Activated T-helper 17 cell treated with anti-CD3 and anti-CD28 coated beads, Interleukin-2, amount 50 U/mL, for 72 hours (primary cell): ENCODE measurements around the gene ESPN. TPM values are rescaled to one million over a fixed set of nuclear protein-coding genes. Genes with fewer than 3 reads are reported as not detected.

ENCODE experiments used
- ATAC-seq: fragments of 150-1000 bp; cut with Tn5 transposase; replicated peaks from 2 replicates; pipeline ENCODE4 v1.10.0; 2021; ENCODE audit warnings: mild to moderate bottlenecking, moderate library complexity
- H3K27ac Mint-ChIP-seq: one replicate; pipeline ENCODE4 v1.8.0; 2022; ENCODE audit warnings: mixed read lengths
- H3K27me3 Mint-ChIP-seq: one replicate; pipeline ENCODE4 v1.8.0; 2022; ENCODE audit warnings: mixed read lengths
- H3K36me3 Mint-ChIP-seq: one replicate; pipeline ENCODE4 v1.8.0; 2022; ENCODE audit warnings: low read depth, mild to moderate bottlenecking, mixed read lengths
- H3K4me1 Mint-ChIP-seq: one replicate; pipeline ENCODE4 v1.8.0; 2022; ENCODE audit warnings: mixed read lengths
- H3K4me3 Mint-ChIP-seq: one replicate; pipeline ENCODE4 v1.8.0; 2022; ENCODE audit warnings: mild to moderate bottlenecking, mixed read lengths
- H3K9me3 Mint-ChIP-seq: one replicate; pipeline ENCODE4 v1.8.0; 2022; ENCODE audit warnings: mixed read lengths
- total RNA-seq, 2 donors: library from RNA; stranded (reverse); gene quantifications; one replicate each; pipeline ENCODE4 v1.2.3, GENCODE V29; 2022

ESPN gene
- total RNA-seq, 2 donors from 2014 or later: 0.71 to 3.5 TPM

DNA sequence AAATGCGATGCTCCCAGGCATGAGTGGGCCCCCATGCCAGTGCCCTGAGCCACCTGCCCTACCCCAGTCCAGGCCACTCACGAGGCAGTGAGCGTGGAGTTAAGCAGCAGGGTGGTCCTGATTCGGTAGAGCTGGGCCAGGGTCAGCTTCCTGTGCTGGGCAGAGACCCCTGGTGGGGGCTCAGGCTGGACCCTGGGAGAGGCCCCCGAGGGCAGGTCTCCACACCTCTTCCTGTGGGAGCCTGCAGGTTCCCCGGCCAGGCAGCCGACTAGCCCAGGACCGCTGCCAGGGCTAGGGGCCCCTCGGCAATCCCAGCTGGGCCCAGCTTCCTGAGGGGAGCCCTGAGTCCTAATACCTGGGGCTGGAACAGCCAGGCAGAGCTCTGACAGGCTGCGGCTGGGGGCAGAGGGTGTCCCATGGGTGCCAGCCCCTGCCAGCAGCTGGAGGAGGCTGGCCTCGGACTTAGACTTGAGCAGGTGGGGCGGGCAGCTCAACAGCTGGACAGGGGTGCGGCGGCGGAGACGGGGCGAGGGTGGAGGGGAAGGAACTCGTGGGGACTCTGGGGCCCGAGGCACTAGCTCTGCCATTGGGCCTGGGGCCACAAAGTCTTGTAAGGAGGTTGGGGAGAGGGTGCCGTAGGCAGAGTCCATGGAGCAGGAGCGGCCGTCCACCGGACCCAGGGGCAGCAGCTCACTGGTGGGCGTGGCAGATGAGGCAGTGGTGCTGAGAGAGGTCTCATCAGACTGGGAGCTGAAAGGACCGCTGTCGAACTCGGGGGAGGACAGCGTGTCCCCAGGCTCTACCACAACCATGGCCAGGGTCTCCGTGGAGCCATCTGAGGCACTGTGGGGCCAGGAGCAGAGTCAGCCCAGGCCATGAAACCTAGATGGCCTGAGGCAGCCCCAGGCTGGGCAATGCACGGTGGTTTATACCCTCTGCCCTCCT is 43.4 kb downstream of the ESPN start:
- H3K27me3 Mint-ChIP-seq: no peaks in the 10 kb centered on the region
- H3K27ac Mint-ChIP-seq: no peak overlapping the region
- peaks cover 26% of the 10 kb centered on the region for H3K36me3 Mint-ChIP-seq
- H3K4me1 Mint-ChIP-seq: peaks cover 15% of the 10 kb centered on the region
- ATAC-seq: no peak
- no peak overlapping the region for H3K4me3 Mint-ChIP-seq
- no peaks in the 10 kb centered on the region for H3K9me3 Mint-ChIP-seq

DNA sequence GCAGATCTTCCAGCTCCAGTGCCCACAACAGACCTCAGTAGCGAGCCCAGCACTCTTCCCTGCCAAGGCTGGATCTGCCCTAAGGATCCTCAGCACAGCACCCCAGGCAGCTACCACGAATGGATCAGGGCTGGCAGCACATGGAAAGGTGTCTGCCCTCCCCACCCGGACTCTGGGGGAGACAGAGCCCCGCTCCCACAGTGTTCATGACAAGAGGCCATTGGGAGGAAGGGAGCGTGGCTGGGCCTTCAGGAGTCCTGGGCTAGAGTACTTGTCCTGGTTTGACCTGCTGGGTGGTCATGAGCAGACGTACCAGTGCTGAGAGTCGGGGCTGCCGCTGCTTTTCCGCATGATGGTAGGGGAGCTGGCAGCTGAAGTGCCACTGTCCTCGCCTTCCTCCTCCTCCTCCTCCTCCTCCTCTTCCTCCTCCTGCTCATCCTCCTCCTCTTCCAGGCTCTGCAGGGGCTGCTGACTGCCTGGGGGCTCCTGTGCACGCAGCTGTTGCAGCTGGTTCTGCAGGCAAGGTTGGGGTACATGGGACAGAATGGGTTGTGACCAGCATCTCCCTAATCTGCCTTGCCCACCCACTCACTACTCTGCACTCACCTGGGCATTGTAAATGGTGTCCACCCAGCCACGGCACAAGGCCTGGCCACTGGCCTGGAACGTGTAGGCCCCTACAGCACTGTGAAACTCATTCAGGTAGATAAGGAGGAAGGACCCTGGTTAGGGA is 44.3 kb downstream of the ESPN start:
- peaks cover 17% of the 10 kb centered on the region for H3K36me3 Mint-ChIP-seq
- no peaks in the 10 kb centered on the region for H3K9me3 Mint-ChIP-seq
- peaks cover 12% of the 10 kb centered on the region for H3K4me1 Mint-ChIP-seq
- no peaks in the 10 kb centered on the region for H3K27me3 Mint-ChIP-seq
- no peak overlapping the region for H3K4me3 Mint-ChIP-seq
- no peak for ATAC-seq
- H3K27ac Mint-ChIP-seq: no peak overlapping the region

DNA sequence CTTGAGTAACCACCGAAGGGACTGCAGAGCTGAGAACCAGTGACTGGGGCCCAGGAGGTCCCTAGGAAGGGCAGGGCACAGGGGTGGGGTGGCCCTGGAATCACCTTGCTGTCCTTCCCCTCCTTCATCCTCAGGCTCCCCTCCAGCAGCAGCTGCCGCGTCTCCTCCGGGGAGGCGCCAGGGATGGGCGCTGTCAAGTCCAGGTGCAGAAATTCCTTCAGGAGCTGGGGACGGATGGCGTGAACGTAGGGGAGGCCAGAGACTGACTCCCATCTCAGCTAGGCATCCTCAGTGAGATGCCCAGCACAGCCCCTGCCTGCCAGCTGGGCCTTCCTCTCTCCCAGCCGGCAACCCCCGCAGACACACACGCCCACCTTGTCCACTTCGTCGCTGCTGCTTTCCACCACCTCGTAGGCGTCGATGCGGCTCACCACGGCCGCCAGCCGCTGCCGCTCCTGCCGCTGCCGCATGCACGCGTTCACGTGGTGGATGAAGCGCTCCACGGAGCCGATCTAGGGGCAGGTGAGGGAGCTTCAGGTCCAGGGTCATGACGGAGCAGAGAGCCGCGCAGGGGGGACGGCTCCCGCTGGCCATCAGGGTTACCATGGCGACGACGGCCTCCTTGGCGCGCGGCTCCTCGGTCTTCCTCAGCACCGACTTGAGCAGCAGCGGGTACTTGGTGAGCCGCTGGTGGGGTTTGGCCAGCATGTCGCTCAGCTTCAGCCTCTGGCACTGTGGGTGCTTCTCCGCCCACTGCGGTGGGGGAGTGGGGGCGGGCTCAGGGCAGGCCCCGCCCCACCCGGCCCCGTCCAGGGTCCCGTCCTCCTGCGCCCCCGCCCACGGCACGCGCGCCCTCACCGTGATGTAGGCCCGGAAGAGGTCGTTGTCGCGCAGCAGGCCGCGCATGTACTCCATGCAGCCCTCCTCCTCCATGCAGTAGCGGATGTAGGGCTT is 45.8 kb downstream of the ESPN start:
- ATAC-seq: no peak
- no peak overlapping the region for H3K4me3 Mint-ChIP-seq
- H3K36me3 Mint-ChIP-seq: peaks cover 2% of the 10 kb centered on the region
- no peaks in the 10 kb centered on the region for H3K27me3 Mint-ChIP-seq
- H3K4me1 Mint-ChIP-seq: peaks cover 5% of the 10 kb centered on the region
- no peak overlapping the region for H3K27ac Mint-ChIP-seq
- no peaks in the 10 kb centered on the region for H3K9me3 Mint-ChIP-seq

DNA sequence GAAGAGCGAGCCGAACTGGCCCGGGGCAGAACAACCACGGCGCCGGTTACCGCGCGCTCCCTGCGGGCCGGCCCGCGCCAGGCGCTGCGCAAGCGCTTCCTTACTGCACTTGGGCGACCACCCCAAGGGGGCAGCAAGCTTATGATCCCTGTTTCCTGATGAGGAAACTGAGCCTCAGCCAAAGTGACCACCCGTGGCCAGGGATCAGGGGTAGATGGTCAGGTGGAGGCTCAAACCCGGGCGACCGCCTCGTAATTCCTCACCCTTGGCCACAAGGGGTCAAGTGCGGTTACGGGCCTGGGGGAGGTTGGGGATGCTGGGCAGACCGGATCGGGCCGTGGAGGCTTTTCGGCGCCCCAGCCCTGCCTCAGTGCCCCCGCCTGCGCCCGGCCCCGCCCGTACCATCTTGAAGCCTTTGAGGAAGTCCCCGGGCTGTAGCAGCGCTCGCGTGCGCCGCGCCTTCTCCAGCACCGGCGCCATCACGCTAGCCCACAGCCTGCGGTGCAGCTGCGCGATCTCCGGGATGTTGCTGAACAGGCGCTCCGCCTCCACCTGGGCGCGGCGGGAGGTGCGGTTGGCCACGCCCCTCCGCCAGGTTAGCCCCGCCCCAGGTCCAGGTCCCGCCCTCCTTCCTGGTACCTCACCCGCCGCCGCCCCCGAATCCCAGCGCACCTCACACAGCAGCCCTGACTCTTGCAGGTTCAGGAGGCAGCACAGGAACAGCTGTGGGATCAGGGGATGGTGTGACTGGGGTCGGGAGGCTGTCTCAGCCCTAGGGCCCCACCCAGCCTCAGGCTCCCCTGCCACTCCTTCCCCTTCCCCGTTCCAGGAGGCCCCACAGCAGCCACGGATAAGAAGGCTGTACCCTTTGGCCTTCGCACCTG is 46.8 kb downstream of the ESPN start:
- H3K27ac Mint-ChIP-seq: no peak overlapping the region
- no peaks in the 10 kb centered on the region for H3K9me3 Mint-ChIP-seq
- H3K4me1 Mint-ChIP-seq: peaks cover 9% of the 10 kb centered on the region
- no peak for ATAC-seq
- no peak overlapping the region for H3K4me3 Mint-ChIP-seq
- no peaks in the 10 kb centered on the region for H3K36me3 Mint-ChIP-seq
- H3K27me3 Mint-ChIP-seq: no peaks in the 10 kb centered on the region

DNA sequence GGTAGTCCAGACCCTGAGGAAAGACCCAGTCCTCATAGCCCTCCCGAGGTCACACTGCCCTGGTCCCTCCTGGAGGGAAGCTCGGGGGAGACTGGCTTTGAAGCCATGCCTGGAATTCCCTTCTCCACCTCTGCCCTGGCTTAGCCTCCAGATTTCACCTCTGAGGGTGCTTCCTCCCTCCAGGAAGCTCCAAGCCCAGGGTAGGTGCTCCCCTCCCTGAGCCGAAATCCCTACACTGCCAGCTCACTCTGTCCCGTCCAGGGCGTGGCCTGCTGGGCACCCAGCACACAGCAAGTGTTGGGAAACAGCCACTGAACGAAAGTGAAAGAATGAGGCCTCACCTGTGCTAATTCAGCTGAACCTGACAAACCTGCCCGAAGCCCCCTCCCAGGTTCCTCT is 47.4 kb downstream of the ESPN start:
- no peak for ATAC-seq

DNA sequence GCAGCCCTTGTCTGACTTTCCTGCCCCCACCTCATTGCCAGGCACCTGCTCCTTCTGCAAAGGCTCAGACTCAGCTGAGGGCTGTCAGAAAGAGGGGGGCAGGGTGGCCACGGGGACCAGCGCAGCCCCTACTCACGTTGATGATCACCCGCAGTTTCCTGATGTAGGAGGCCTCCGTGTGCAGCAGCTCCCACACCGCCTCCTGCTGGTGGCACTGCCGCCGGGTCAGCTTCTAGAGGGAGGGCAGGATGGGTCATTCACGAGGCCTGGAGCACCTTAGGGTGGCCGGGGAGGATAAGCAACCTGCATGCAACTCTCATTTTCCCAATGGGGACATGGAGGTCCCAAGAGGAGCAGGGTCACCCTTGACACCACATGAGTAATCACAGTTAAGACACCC is 47.8 kb downstream of the ESPN start:
- Mint-ChIP-seq H3K36me3 (no peaks in the 10 kb centered on the region), H3K4me3 (no peak overlapping the region), H3K9me3 (no peaks in the 10 kb centered on the region), H3K27ac (no peak overlapping the region), H3K4me1 (peaks cover 6% of the 10 kb centered on the region), H3K27me3 (no peaks in the 10 kb centered on the region)
- ATAC-seq: no peak

More for the DNA sequence above, 47.4 kb downstream of the ESPN start:
- Mint-ChIP-seq H3K36me3 (no peaks in the 10 kb centered on the region), H3K27ac (no peak overlapping the region), H3K27me3 (no peaks in the 10 kb centered on the region), H3K4me3 (no peak overlapping the region), H3K9me3 (no peaks in the 10 kb centered on the region), H3K4me1 (peaks cover 9% of the 10 kb centered on the region)

DNA sequence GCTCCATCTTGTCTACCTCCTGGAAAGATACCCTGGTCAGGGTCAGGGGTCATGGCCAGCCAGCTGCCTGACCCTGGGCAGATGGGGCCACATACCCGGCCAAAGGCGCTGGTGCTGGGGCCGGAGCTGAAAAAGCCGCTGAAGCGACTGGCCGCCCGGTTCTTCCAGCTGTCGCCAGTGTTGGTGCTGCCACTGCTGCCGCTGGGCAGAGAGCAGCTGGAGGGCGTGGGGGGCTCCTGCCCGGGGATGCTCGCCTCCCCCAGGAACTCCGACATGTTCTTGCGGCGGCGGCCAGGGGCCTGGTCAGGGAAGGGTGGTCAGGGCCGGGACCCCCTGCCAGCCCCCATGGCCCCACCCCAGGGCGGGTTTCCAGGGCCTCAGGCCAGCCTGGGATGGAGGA is 48.6 kb downstream of the ESPN start:
- Mint-ChIP-seq H3K27me3 (no peaks in the 10 kb centered on the region), H3K4me1 (peaks cover 6% of the 10 kb centered on the region), H3K36me3 (no peaks in the 10 kb centered on the region), H3K27ac (no peak overlapping the region), H3K4me3 (no peak overlapping the region), H3K9me3 (no peaks in the 10 kb centered on the region)
- ATAC-seq: no peak

DNA sequence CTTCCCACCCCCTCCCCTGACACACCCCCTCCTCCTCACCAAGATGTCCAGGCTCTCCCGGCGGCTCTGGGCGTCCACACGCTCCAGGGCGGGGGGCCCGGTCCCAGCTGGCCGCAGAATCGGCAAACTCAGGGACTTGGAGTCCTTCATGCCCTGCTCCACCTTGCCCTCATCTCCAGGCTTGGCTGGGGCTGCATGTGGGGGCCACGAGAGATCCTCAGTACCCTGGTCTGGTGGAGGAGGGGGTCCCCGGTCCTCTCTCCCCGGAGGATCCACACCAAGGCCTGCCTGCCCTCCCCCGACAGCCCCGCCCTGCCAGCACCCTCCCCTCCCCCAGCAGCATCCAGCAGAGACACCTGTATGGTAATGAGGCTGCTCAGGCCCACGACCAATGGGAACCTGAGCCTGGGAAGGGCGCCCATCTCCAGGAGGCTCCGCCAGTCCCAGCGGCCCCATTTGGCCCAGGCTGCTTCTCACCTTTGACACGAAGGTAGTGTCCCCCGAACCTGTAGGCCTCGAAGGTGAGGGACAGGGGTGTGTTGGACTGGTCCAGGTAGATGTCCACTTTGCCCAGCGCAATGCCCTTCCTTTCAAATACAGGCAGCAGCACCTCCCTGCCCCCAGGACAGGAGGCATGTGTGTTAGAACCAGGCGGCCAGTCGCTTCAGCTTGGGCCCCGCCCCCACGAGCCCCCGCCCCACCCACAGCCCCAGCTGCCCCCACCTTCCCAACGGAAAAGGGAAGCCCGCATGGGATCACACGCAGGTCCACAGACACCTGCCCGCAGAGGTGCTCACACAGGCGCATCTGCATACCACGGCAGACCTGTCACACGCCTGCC is 49.6 kb downstream of the ESPN start:
- Mint-ChIP-seq H3K4me3 (no peak overlapping the region), H3K27ac (no peak overlapping the region), H3K9me3 (no peaks in the 10 kb centered on the region), H3K36me3 (no peaks in the 10 kb centered on the region), H3K27me3 (no peaks in the 10 kb centered on the region), H3K4me1 (peaks cover 6% of the 10 kb centered on the region)
- ATAC-seq: no peak

DNA sequence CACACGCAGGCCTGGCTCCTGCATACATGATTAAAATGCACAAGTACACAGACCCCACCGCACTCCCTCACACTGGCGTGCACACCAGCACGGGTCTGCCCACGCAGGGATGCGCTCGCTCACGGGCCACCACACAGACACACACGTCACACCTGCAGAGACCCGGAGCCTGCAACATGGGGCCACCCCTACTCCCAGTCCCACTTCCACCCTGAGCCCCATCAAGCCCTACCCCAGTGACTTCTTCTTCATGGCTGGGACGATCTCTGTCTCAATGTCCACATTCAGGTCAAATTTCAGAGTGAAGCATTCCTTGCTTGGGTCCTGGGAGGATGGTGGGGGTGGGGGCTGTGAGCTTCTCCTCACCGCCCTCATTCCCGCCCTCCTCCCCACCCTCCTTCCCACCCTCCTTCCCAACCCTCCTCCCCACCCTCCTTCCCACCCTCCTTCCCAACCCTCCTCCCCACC is 50.3 kb downstream of the ESPN start:
- Mint-ChIP-seq H3K4me1 (peaks cover 6% of the 10 kb centered on the region), H3K27me3 (no peaks in the 10 kb centered on the region), H3K9me3 (no peaks in the 10 kb centered on the region), H3K27ac (no peak overlapping the region), H3K36me3 (no peaks in the 10 kb centered on the region), H3K4me3 (no peak overlapping the region)
- ATAC-seq: no peak

DNA sequence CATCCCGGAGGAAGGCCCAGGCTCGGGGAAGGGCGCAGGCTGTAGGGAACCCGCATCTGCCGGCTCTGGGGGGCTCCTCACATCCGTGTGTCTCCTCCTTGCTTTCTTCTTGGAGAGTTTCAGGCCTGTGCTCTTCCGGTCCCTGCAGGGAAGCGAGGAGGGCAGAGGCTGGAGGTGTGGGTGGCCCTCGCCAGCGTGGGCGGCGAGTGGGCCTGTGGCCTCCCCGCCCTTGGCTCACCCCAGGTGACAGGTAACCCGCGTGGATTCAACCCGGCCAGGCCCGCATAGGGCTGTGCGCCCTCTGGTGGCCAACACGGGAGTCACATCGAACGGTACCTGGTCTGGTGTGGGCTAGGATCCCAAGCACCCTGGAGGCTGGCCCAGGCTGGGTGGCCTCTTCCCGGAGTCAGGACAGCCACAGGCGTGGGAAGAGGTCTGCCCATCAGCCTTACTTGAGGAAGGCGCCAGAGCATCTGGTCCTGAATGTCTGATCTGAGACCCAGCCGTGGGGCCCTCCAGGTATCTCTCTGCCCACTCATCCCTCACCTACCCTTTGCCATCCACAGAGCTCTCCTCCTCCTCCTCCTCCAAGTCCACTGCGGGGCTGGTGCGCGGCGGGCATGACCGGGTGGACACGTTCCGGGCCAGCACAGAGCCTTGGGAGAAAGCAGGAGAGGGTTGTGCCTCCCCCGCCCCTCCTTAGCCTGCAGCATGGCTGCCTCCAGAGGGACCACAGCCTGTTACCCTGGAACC is 51.0 kb downstream of the ESPN start:
- ATAC-seq: peak; percentile 95
- H3K27me3 Mint-ChIP-seq: no peaks in the 10 kb centered on the region
- no peak overlapping the region for H3K4me3 Mint-ChIP-seq
- no peaks in the 10 kb centered on the region for H3K9me3 Mint-ChIP-seq
- H3K4me1 Mint-ChIP-seq: peaks cover 6% of the 10 kb centered on the region
- H3K36me3 Mint-ChIP-seq: no peaks in the 10 kb centered on the region
- H3K27ac Mint-ChIP-seq: no peak overlapping the region

DNA sequence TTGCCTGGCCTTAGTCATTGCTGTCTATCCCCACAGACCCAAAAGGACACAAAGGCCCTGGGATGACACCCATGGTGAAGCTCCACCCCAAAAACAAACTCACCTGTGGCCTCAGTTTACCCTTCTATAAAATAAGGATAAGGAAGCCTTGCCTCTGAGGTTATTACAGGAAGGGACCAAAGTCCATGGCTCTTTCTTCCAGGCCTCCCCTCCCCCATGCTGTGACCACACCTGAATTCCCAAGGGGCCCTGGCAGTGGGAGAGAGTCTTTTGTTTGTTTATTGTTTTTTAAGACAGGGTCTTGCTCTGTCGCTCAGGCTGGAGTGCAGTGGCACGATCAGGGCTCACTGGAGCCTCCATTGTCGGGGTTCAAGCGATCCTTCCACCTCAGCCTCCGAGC is 51.9 kb downstream of the ESPN start:
- no peak overlapping the region for H3K27ac Mint-ChIP-seq
- no peaks in the 10 kb centered on the region for H3K36me3 Mint-ChIP-seq
- no peak overlapping the region for H3K4me3 Mint-ChIP-seq
- H3K27me3 Mint-ChIP-seq: no peaks in the 10 kb centered on the region
- peaks cover 6% of the 10 kb centered on the region for H3K4me1 Mint-ChIP-seq
- no peak for ATAC-seq
- no peaks in the 10 kb centered on the region for H3K9me3 Mint-ChIP-seq

DNA sequence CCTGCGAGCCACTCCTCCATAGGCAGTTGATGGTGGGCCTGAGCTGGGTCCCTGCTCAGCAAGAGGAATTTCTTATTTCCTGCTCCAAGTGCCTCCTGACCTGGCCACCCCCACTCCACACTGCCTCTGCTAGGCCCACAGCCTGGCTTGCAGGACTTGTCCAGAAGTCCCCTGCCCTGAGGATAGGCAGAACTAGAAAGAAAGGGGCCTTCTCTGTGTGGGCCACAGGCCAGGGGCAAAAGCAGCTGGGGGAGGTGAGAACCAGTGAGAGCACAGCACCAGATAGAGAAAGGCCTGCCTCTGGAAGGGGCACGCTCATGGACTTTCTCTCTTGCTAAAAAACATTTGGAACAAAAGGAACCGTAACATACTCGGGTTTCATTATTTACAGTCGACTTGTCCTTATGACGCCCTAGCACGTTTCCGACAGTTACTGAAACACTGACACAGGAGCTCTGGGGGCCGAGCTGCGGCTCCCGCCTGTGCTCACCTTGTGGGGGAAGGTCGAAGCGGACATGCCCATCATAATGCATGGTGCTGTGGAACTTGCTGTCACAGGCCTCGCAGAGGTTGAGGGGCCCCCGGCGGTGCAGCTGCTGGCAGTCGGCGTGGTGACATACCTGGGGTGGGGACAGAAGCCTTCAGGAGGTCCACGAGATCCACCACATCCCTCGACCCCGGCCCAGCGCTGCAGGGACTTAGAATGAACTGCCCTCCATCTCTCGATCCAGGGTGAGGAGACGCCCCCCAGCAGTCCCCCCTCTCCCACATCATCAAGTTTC is 52.7 kb downstream of the ESPN start:
- no peak for ATAC-seq
- peaks cover 6% of the 10 kb centered on the region for H3K4me1 Mint-ChIP-seq
- no peaks in the 10 kb centered on the region for H3K9me3 Mint-ChIP-seq
- H3K4me3 Mint-ChIP-seq: no peak overlapping the region
- no peak overlapping the region for H3K27ac Mint-ChIP-seq
- no peaks in the 10 kb centered on the region for H3K36me3 Mint-ChIP-seq
- no peaks in the 10 kb centered on the region for H3K27me3 Mint-ChIP-seq
